ENCODE results near the gene CCDC182.

Gene CCDC182

GRCh38 chr17:57767561-57767960, 22.5 kb upstream of the CCDC182 start:
- Mint-ChIP-seq H3K36me3 (ENCODE audit: low read depth) (no peaks in the 10 kb centered on the region), H3K27ac (no peak overlapping the region)

GRCh38 chr17:57766318-57766943, 21.3 kb upstream of the CCDC182 start:
- H3K27me3 Mint-ChIP-seq, result peaks cover 13% of the 10 kb centered on the region
- no peak overlapping the region for H3K27ac Mint-ChIP-seq
- no peaks in the 10 kb centered on the region for H3K4me1 Mint-ChIP-seq (ENCODE audit: low read depth)
- no peak overlapping the region for H3K4me3 Mint-ChIP-seq
- DNase-seq, result no peak
- no peaks in the 10 kb centered on the region for H3K36me3 Mint-ChIP-seq (ENCODE audit: low read depth)
- no peaks in the 10 kb centered on the region for H3K9me3 Mint-ChIP-seq

More at GRCh38 chr17:57767561-57767960, 22.5 kb upstream of the CCDC182 start:
- DNase-seq, result no peak
- Mint-ChIP-seq H3K4me1 (ENCODE audit: low read depth) (no peaks in the 10 kb centered on the region), H3K27me3 (peaks cover 22% of the 10 kb centered on the region), H3K9me3 (no peaks in the 10 kb centered on the region), H3K4me3 (no peak overlapping the region)

- Mint-ChIP-seq H3K4me1 (ENCODE audit: low read depth) (no peaks in the 10 kb centered on the region), H3K27ac (no peak overlapping the region), H3K4me3 (no peak overlapping the region), H3K9me3 (no peaks in the 10 kb centered on the region), H3K36me3 (ENCODE audit: low read depth) (no peaks in the 10 kb centered on the region), H3K27me3 (no peaks in the 10 kb centered on the region)
- no peak for DNase-seq
These were observed 17.6 kb upstream of the CCDC182 start for GRCh38 chr17:57762452-57763395.

GRCh38 chr17:57761887-57762286, 16.8 kb upstream of the CCDC182 start:
- H3K4me3 Mint-ChIP-seq, result no peak overlapping the region
- no peak for DNase-seq
- H3K27ac Mint-ChIP-seq, result no peak overlapping the region
- H3K36me3 Mint-ChIP-seq (ENCODE audit: low read depth), result no peaks in the 10 kb centered on the region
- H3K27me3 Mint-ChIP-seq, result no peaks in the 10 kb centered on the region
- no peaks in the 10 kb centered on the region for H3K9me3 Mint-ChIP-seq
- no peaks in the 10 kb centered on the region for H3K4me1 Mint-ChIP-seq (ENCODE audit: low read depth)

GRCh38 chr17:57760046-57760445, 14.9 kb upstream of the CCDC182 start:
- Mint-ChIP-seq H3K27ac (no peak overlapping the region), H3K4me3 (no peak overlapping the region), H3K9me3 (no peaks in the 10 kb centered on the region), H3K36me3 (ENCODE audit: low read depth) (no peaks in the 10 kb centered on the region), H3K4me1 (ENCODE audit: low read depth) (no peaks in the 10 kb centered on the region), H3K27me3 (no peaks in the 10 kb centered on the region)
- DNase-seq, result no peak

- Mint-ChIP-seq H3K9me3 (no peaks in the 10 kb centered on the region), H3K4me3 (no peak overlapping the region), H3K36me3 (ENCODE audit: low read depth) (no peaks in the 10 kb centered on the region), H3K27me3 (no peaks in the 10 kb centered on the region), H3K27ac (no peak overlapping the region), H3K4me1 (ENCODE audit: low read depth) (no peaks in the 10 kb centered on the region)
- no peak for DNase-seq
These were observed 13.6 kb upstream of the CCDC182 start for GRCh38 chr17:57758654-57759053.

- DNase-seq, result no peak
- H3K27ac Mint-ChIP-seq, result no peak overlapping the region
- no peak overlapping the region for H3K4me3 Mint-ChIP-seq
- no peaks in the 10 kb centered on the region for H3K4me1 Mint-ChIP-seq (ENCODE audit: low read depth)
- no peaks in the 10 kb centered on the region for H3K36me3 Mint-ChIP-seq (ENCODE audit: low read depth)
- no peaks in the 10 kb centered on the region for H3K27me3 Mint-ChIP-seq
- H3K9me3 Mint-ChIP-seq, result no peaks in the 10 kb centered on the region
These were observed 12.6 kb upstream of the CCDC182 start for GRCh38 chr17:57757735-57758134.

GRCh38 chr17:57756951-57757350, 11.9 kb upstream of the CCDC182 start:
- no peaks in the 10 kb centered on the region for H3K36me3 Mint-ChIP-seq (ENCODE audit: low read depth)
- no peak overlapping the region for H3K27ac Mint-ChIP-seq
- no peaks in the 10 kb centered on the region for H3K9me3 Mint-ChIP-seq
- H3K4me3 Mint-ChIP-seq, result no peak overlapping the region
- no peaks in the 10 kb centered on the region for H3K4me1 Mint-ChIP-seq (ENCODE audit: low read depth)
- no peaks in the 10 kb centered on the region for H3K27me3 Mint-ChIP-seq
- DNase-seq, result no peak

GRCh38 chr17:57755480-57756070, 10.5 kb upstream of the CCDC182 start:
- Mint-ChIP-seq H3K27me3 (no peaks in the 10 kb centered on the region), H3K4me3 (no peak overlapping the region), H3K27ac (no peak overlapping the region), H3K9me3 (no peaks in the 10 kb centered on the region), H3K4me1 (ENCODE audit: low read depth) (no peaks in the 10 kb centered on the region), H3K36me3 (ENCODE audit: low read depth) (no peaks in the 10 kb centered on the region)
- DNase-seq, result no peak

GRCh38 chr17:57752031-57752905, 7.2 kb upstream of the CCDC182 start:
- H3K36me3 Mint-ChIP-seq (ENCODE audit: low read depth), result no peaks in the 10 kb centered on the region
- no peak overlapping the region for H3K27ac Mint-ChIP-seq
- H3K4me3 Mint-ChIP-seq, result no peak overlapping the region
- no peaks in the 10 kb centered on the region for H3K9me3 Mint-ChIP-seq
- DNase-seq, result no peak
- peaks cover 2% of the 10 kb centered on the region for H3K27me3 Mint-ChIP-seq
- H3K4me1 Mint-ChIP-seq (ENCODE audit: low read depth), result peaks cover 4% of the 10 kb centered on the region

GRCh38 chr17:57751348-57751971, 6.4 kb upstream of the CCDC182 start:
- no peak overlapping the region for H3K4me3 Mint-ChIP-seq
- peaks cover 4% of the 10 kb centered on the region for H3K4me1 Mint-ChIP-seq (ENCODE audit: low read depth)
- peaks cover 2% of the 10 kb centered on the region for H3K27me3 Mint-ChIP-seq
- H3K27ac Mint-ChIP-seq, result no peak overlapping the region
- no peaks in the 10 kb centered on the region for H3K36me3 Mint-ChIP-seq (ENCODE audit: low read depth)
- no peak for DNase-seq
- H3K9me3 Mint-ChIP-seq, result no peaks in the 10 kb centered on the region

- no peak for DNase-seq
- peaks cover 4% of the 10 kb centered on the region for H3K4me1 Mint-ChIP-seq (ENCODE audit: low read depth)
- no peaks in the 10 kb centered on the region for H3K9me3 Mint-ChIP-seq
- no peak overlapping the region for H3K4me3 Mint-ChIP-seq
- H3K36me3 Mint-ChIP-seq (ENCODE audit: low read depth), result no peaks in the 10 kb centered on the region
- H3K27ac Mint-ChIP-seq, result no peak overlapping the region
- peaks cover 2% of the 10 kb centered on the region for H3K27me3 Mint-ChIP-seq
These were observed 5.8 kb upstream of the CCDC182 start for GRCh38 chr17:57750895-57751294.

GRCh38 chr17:57750109-57750871, 5.2 kb upstream of the CCDC182 start:
- no peaks in the 10 kb centered on the region for H3K9me3 Mint-ChIP-seq
- peaks cover 4% of the 10 kb centered on the region for H3K4me1 Mint-ChIP-seq (ENCODE audit: low read depth)
- no peaks in the 10 kb centered on the region for H3K36me3 Mint-ChIP-seq (ENCODE audit: low read depth)
- DNase-seq, result no peak
- peaks cover 2% of the 10 kb centered on the region for H3K27me3 Mint-ChIP-seq
- H3K4me3 Mint-ChIP-seq, result no peak overlapping the region
- H3K27ac Mint-ChIP-seq, result no peak overlapping the region

Measured in activated T-cell treated with anti-CD3 and anti-CD28 coated beads, Interleukin-2, amount 50 U/mL, for 24 hours (primary cell).